Measurements from ENCODE around the gene TROAP. TPM values are rescaled to one million over a fixed set of nuclear protein-coding genes. Genes with fewer than 3 reads are reported as not detected.
"Not testable (repeated sequence)": the region's sequence is repeated elsewhere in the genome, so short reads cannot be mapped to it uniquely, and the experiment has no call there.

TROAP gene
- 1 to 10 TPM in 1 of 3 donors, under 1 TPM in 2; 0.22 to 2.4 (median 0.33) TPM for polyA plus RNA-seq

- H3K27ac ChIP-seq (ENCODE audit: low read depth, low read length): no peak within 1 kb of the TSS
- 0 to 1% (median 0%) methylated on average over 61 to 65 of the region's 65 CpGs for WGBS, 3 donors
Observed at GRCh38 chr12:49322708-49323523, at the start of gene TROAP. Gene TROAP (plus strand): TSS chr12:49323255. CDS start chr12:49323609, 354 bp downstream.

DNA sequence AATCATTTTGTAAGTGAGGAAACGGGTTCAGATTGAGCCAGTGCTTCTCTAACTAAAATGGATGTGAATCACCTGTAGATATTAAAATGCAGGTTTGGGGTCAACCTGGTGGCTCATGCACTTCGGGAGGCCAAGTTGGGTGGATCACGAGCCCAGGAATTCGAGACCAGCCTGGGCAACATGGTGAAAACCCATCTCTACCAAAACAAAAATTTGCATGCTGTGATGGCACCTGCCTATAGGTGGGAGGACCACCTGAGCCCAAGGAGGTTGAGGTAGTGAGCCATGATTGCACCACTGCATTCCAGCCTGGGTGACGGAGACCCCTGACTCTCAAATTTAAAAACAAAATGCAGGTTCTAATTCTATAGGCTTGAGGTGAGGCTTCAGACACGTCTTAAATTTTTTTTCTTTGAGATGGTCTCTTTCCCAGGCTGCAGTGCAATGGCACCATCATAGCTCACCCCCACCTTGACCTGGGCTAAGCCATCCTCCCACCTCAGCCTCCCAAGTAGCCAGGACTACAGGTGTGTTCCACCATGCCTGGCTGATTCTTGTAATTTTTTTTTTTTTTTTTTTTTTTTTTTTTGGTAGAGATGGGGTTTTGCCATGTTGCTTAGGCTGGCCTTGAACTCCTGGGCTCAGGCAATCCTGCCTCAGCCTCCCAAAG lies 49.2 kb upstream of the TROAP start:
- 91 to 95% (median 95%) methylated on average over 6 of the region's 6 CpGs for WGBS, 3 donors
- H3K27ac ChIP-seq (ENCODE audit: low read depth, low read length): no peak overlapping the region

DNA sequence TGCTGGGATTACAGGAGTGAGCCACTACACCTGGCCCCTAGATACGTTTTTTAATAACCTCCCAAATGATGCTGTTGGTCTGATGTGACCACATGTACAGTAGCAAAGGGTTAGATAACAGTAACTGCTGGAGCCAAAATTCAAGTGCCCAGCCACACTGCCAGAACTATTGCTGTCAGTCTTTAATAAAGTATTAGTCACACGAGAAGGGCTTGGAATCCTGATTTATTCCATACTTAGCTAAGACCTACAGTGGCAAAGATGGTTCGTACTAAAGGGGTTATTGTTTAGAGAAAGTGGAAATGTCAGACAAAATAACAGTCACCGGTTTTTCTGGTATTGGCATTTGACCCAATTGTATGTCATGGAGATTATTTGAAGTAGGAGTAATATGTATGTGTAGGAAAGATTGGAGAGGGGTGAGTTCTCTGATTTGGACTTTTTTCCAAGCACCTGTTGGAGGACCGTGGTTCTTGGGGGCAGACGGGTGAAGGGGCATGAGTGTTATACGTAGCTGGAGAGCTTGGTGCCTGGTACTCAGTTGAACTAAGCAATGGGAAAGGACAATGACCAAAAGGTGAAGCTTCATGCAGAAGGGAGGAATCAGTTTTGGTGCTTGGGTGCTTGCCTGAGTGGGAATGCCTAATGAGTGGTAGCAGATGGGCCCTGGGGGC lies 48.5 kb upstream of the TROAP start:
- WGBS, 3 donors: 79 to 87% (median 81%) methylated on average over 7 of the region's 7 CpGs
- no peak overlapping the region for H3K27ac ChIP-seq (ENCODE audit: low read depth, low read length)

GRCh38 chr12:49276304-49277290 lies 46.5 kb upstream of the TROAP start:
- H3K27ac ChIP-seq (ENCODE audit: low read depth, low read length): no peak overlapping the region
- WGBS, 3 donors: 67 to 83% (median 80%) methylated on average over 13 of the region's 13 CpGs

DNA sequence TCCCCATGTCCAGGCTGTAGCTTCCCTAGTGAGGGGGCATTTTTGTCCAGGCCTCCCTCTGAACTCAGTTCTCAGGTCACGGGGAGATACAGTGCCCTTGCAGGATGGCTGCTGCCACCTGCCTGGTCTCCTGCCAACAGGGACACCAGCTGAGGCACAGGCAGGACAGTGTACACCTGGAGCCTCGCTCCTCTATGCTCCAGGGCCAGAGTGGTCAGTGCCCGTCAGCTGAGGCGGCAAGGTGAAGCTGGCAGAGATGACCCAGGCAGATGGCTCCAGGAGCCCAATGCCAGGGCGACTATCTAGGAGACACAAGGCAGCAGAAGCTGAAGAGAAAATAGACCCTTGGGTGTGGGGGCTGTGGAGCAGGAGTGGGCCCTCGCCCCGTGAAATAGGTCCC lies 45.6 kb upstream of the TROAP start:
- 95 to 97% (median 96%) methylated on average over 7 of the region's 7 CpGs for WGBS, 3 donors
- no peak overlapping the region for H3K27ac ChIP-seq (ENCODE audit: low read depth, low read length)

- no peak overlapping the region for H3K27ac ChIP-seq (ENCODE audit: low read depth, low read length)
- 32 to 66% (median 42%) methylated on average over 7 of the region's 7 CpGs for WGBS, 3 donors
Observed at GRCh38 chr12:49279706-49280159, 43.3 kb upstream of the TROAP start.

- H3K27ac ChIP-seq (ENCODE audit: low read depth, low read length): not testable (repeated sequence)
- 72 to 90% (median 84%) methylated on average over 6 of the region's 6 CpGs for WGBS, 3 donors
Observed at GRCh38 chr12:49280545-49280944, 42.5 kb upstream of the TROAP start.

DNA sequence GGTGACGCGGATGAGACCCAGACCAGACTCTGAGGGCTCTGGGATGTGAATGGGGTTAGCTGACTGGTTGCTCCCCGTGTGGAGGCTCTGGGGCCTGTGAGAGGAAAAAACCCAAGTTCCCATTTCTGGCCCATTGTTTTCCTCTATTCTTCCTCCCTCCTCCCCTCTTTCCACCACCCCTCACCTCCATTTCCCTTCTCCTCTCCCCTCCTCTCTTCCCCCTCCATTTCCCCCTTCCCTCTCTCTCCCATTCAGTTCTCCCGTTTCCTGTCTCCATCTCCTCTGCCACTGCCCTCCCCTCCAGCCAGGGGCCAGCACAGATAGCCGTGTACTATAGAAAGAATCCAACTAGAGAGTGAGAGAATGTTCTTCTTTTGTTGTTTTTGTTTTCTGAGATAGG lies 40.8 kb upstream of the TROAP start:
- H3K27ac ChIP-seq (ENCODE audit: low read depth, low read length): no peak overlapping the region
- 77 to 87% (median 81%) methylated on average over 5 of the region's 5 CpGs for WGBS, 3 donors

GRCh38 chr12:49282740-49283375 lies 40.2 kb upstream of the TROAP start:
- WGBS, 3 donors: 81 to 98% (median 86%) methylated on average over 1 to 2 of the region's 6 CpGs
- not testable (repeated sequence) for H3K27ac ChIP-seq (ENCODE audit: low read depth, low read length)

- WGBS, 3 donors: 78 to 85% (median 80%) methylated on average over 23 to 25 of the region's 25 CpGs
- H3K27ac ChIP-seq (ENCODE audit: low read depth, low read length): no peak overlapping the region
Observed at GRCh38 chr12:49283541-49284429, 39.3 kb upstream of the TROAP start.

- no peak overlapping the region for H3K27ac ChIP-seq (ENCODE audit: low read depth, low read length)
- WGBS, 3 donors: 77 to 90% (median 85%) methylated on average over 4 of the region's 4 CpGs
Observed at GRCh38 chr12:49284672-49285071, 38.4 kb upstream of the TROAP start.

DNA sequence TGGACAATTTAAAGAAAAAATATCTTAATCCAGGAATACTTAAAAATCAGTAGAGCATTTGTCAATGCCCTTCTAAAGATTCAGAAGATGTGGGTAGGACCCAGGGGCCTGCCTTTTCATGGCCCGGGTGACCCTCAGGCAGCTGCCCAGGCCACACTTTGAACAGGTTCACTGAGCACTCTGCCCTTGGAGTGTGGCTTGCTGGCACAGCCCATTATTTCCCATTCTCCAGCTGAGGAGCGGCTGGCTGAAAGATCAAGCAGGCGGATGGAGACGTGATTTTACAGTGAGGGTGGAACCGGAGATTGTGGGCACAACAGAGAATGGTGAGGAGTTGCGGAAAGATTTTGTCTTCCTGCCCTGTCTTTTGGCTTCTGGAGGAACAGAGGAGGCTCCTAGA lies 35.2 kb upstream of the TROAP start:
- H3K27ac ChIP-seq (ENCODE audit: low read depth, low read length): no peak overlapping the region
- WGBS, 3 donors: 40 to 61% (median 59%) methylated on average over 6 of the region's 6 CpGs

- WGBS, 3 donors: 8 to 11% (median 11%) methylated on average over 11 of the region's 11 CpGs
- H3K27ac ChIP-seq (ENCODE audit: low read depth, low read length): no peak overlapping the region
Observed at GRCh38 chr12:49288412-49288853, 34.6 kb upstream of the TROAP start.

DNA sequence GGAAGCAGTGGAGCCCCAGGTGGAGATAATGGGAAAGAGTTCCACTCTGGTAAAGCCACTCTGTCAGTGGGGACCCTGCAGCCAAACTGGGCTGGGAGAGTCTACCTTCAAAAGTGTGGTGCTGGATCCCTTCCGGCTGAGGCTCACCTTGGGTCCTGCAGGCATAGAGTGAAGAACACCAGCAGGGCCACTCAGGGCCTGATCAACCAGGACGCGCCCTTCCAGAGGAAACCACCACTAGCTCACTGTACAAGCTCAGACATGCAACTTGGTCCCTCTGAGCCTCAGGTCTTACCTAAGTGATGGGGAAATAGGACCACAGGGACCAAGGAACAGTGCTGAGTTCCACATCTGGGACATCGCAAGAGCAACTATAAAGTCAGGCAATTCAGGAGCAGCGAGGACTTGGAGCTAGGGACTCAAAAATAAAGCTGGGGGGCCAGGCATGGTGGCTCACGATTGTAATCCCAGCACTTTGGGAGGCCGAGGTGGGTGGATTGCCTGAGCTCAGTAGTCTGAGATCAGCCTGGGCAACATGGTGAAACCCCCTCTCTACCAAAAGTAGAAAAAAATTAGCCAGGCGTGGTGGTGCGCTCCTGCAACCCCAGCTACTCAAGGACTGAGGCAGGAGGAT lies 34.0 kb upstream of the TROAP start:
- H3K27ac ChIP-seq (ENCODE audit: low read depth, low read length): no peak overlapping the region
- WGBS, 3 donors: 75 to 83% (median 80%) methylated on average over 9 of the region's 9 CpGs

DNA sequence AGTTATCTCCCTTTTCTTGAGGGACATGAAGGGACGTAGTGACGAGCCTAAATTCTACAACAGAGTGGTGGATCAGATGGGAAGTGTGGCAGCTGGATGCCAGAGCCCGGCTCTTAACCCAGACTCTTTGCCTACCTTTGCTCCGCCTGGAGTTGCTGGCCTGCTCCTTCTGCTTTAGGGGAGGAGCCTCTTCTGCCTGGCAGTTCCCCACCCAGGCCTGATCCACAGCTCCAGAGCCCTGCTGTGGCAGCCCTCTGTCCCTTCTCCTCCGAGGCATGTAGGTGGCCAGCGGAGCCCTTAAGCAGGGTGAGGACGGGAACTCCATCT lies 30.4 kb upstream of the TROAP start:
- H3K27ac ChIP-seq (ENCODE audit: low read depth, low read length): no peak overlapping the region
- 49 to 80% (median 65%) methylated on average over 7 of the region's 7 CpGs for WGBS, 3 donors
